ENCODE results near the gene FLNB. TPM values are rescaled to one million over a fixed set of nuclear protein-coding genes. Genes with fewer than 3 reads are reported as not detected.

FLNB gene
- total RNA-seq, 2 experiments from 2014 or later: 39.7 to 42.1 TPM

DNA sequence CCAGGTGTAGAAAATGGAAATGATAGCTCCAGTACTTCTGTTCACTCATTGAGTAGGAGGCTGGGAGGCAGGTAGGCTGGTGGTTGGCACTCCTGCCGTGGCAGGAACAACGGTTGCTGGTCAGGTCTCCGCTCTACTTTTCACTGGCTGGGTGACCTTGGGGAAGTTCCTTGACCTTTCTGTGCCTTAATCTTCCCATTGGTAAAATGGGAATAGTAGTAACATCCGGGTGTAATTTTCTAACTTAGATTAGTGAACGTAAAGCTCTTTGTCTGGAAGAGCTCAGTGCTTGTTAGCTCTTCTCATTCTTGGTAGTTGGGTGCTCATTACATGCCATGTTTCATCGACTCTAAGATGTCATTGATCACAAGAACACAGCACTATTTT, 45.8 kb upstream of the FLNB start:
- Histone ChIP-seq H3K27me3 (ENCODE audit: control insufficient read depth in 1 of 2, insufficient read depth in 2 of 2, low read length in 2 of 2) (no peaks in the 10 kb centered on the region), H3K9me3 (ENCODE audit: control insufficient read depth in 1 of 2, insufficient read depth in 1 of 2, low read length in 2 of 2) (peaks cover 0 to 8% of the 10 kb centered on the region in 2 experiments), H3K36me3 (ENCODE audit: insufficient read depth, low read length) (no peaks in the 10 kb centered on the region), H3K4me3 (ENCODE audit: low read length) (no peak overlapping the region), H3K4me1 (ENCODE audit: insufficient read depth, low read length) (peaks cover 15% of the 10 kb centered on the region), H3K27ac (ENCODE audit: low read depth in 1 of 2, low read length in 2 of 2) (no peak overlapping the region)
- H3K9me3 Mint-ChIP-seq: peaks cover 3% of the 10 kb centered on the region
- no peak overlapping the region for H3K27ac Mint-ChIP-seq
- no peaks in the 10 kb centered on the region for H3K27me3 Mint-ChIP-seq
- H3K36me3 Mint-ChIP-seq (ENCODE audit: low read depth): no peaks in the 10 kb centered on the region
- H3K4me3 Mint-ChIP-seq: no peak overlapping the region
- DNase-seq: no peak
- peaks cover 4% of the 10 kb centered on the region for H3K4me1 Mint-ChIP-seq (ENCODE audit: low read depth)
- TF ChIP-seq, protein P1, sequence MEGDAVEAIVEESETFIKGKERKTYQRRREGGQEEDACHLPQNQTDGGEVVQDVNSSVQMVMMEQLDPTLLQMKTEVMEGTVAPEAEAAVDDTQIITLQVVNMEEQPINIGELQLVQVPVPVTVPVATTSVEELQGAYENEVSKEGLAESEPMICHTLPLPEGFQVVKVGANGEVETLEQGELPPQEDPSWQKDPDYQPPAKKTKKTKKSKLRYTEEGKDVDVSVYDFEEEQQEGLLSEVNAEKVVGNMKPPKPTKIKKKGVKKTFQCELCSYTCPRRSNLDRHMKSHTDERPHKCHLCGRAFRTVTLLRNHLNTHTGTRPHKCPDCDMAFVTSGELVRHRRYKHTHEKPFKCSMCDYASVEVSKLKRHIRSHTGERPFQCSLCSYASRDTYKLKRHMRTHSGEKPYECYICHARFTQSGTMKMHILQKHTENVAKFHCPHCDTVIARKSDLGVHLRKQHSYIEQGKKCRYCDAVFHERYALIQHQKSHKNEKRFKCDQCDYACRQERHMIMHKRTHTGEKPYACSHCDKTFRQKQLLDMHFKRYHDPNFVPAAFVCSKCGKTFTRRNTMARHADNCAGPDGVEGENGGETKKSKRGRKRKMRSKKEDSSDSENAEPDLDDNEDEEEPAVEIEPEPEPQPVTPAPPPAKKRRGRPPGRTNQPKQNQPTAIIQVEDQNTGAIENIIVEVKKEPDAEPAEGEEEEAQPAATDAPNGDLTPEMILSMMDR (IDR thresholded peaks at IDR 0.05): no peak
- ChIA-PET POLR2A (no interaction called here), CTCF (no interaction called here)
- intact Hi-C loops (cut with DNase I, micrococcal nuclease): no loop called here
- no peak for ATAC-seq (ENCODE audit: poor library complexity)

DNA sequence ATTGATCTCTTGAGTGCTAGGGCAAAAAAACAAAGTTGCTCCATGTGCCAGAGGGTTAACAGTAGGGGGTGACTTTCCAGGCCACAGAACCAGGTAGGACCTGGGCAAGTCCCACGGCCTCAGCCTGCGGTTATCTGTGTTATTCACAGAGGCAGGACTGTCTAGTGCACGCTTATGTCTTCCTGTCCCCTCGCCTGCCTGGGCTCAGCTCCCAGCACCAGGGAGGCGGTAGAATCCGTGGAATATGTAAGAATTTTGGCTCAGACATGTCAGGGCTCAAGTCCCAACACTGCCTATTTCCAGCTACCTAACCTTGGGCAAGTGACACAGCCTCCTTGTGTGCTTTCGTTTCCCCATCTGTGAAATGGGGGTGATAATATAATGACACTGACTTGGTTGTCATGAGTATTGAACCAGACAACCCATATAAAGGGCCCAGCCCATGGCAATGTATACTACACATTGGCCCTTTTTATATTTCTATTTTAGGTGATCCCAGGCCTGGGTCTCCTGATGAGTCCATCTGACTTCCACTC, 44.3 kb upstream of the FLNB start:
- no peak overlapping the region for H3K4me3 Mint-ChIP-seq
- H3K4me1 ChIP-seq (ENCODE audit: insufficient read depth, low read length): peaks cover 25% of the 10 kb centered on the region
- no peak overlapping the region for H3K4me3 ChIP-seq (ENCODE audit: low read length)
- intact Hi-C loops (cut with DNase I, micrococcal nuclease): no loop called here
- no peak overlapping the region for H3K27ac ChIP-seq (ENCODE audit: low read depth in 1 of 2, low read length in 2 of 2)
- DNase-seq (no peak), ATAC-seq (ENCODE audit: poor library complexity) (no peak)
- H3K9me3 Mint-ChIP-seq: peaks cover 6% of the 10 kb centered on the region
- TF ChIP-seq, protein P1 (IDR thresholded peaks at IDR 0.05): no peak
- no peaks in the 10 kb centered on the region for H3K36me3 ChIP-seq (ENCODE audit: insufficient read depth, low read length)
- no peaks in the 10 kb centered on the region for H3K36me3 Mint-ChIP-seq (ENCODE audit: low read depth)
- peaks cover 15% of the 10 kb centered on the region for H3K4me1 Mint-ChIP-seq (ENCODE audit: low read depth)
- H3K27ac Mint-ChIP-seq: no peak overlapping the region
- ChIA-PET CTCF (no interaction called here), POLR2A (no interaction called here)
- H3K27me3 Mint-ChIP-seq: no peaks in the 10 kb centered on the region
- no peaks in the 10 kb centered on the region for H3K27me3 ChIP-seq (ENCODE audit: control insufficient read depth in 1 of 2, insufficient read depth in 2 of 2, low read length in 2 of 2)
- peaks cover 0 to 13% of the 10 kb centered on the region in 2 experiments for H3K9me3 ChIP-seq (ENCODE audit: control insufficient read depth in 1 of 2, insufficient read depth in 1 of 2, low read length in 2 of 2)

GRCh38 chr3:57966829-57967228, 41.4 kb upstream of the FLNB start:
- intact Hi-C loops (cut with DNase I, micrococcal nuclease): no loop called here
- H3K4me3 Mint-ChIP-seq: no peak overlapping the region
- H3K36me3 Mint-ChIP-seq (ENCODE audit: low read depth): no peaks in the 10 kb centered on the region
- ChIA-PET POLR2A (no interaction called here), CTCF (no interaction called here)
- H3K36me3 ChIP-seq (ENCODE audit: insufficient read depth, low read length): no peaks in the 10 kb centered on the region
- peaks cover 21% of the 10 kb centered on the region for H3K4me1 ChIP-seq (ENCODE audit: insufficient read depth, low read length)
- peaks cover 0 to 13% of the 10 kb centered on the region in 2 experiments for H3K9me3 ChIP-seq (ENCODE audit: control insufficient read depth in 1 of 2, insufficient read depth in 1 of 2, low read length in 2 of 2)
- H3K27me3 Mint-ChIP-seq: no peaks in the 10 kb centered on the region
- H3K9me3 Mint-ChIP-seq: peaks cover 6% of the 10 kb centered on the region
- no peak for DNase-seq
- no peak overlapping the region for H3K4me3 ChIP-seq (ENCODE audit: low read length)
- TF ChIP-seq, protein P1 (IDR thresholded peaks at IDR 0.05): no peak
- no peak overlapping the region for H3K27ac Mint-ChIP-seq
- peaks cover 17% of the 10 kb centered on the region for H3K4me1 Mint-ChIP-seq (ENCODE audit: low read depth)
- no peak overlapping the region for H3K27ac ChIP-seq (ENCODE audit: low read depth in 1 of 2, low read length in 2 of 2)
- ATAC-seq (ENCODE audit: poor library complexity): no peak
- no peaks in the 10 kb centered on the region for H3K27me3 ChIP-seq (ENCODE audit: control insufficient read depth in 1 of 2, insufficient read depth in 2 of 2, low read length in 2 of 2)
